Osteocyte (in vitro differentiated cells): ENCODE results near the gene PGA3. TPM values are rescaled to one million over a fixed set of nuclear protein-coding genes. Genes with fewer than 3 reads are reported as not detected.
"Not testable (repeated sequence)": the region's sequence is repeated elsewhere in the genome, so short reads cannot be mapped to it uniquely, and the experiment has no call there.

ENCODE experiments used
- DNase-seq: peaks from one replicate; pipeline ENCODE4 v3.0.0; 2021; ENCODE audit warnings: mixed read lengths; ENCODE audit not compliant: unreplicated experiment; ENCODE audit errors: extremely low spot score
- H3K27ac Mint-ChIP-seq: one replicate; pipeline ENCODE4 v1.8.0; 2021; ENCODE audit warnings: mild to moderate bottlenecking, mixed read lengths; ENCODE audit not compliant: unreplicated experiment
- H3K27me3 Mint-ChIP-seq: one replicate; pipeline ENCODE4 v1.8.0; 2021; ENCODE audit warnings: mixed read lengths; ENCODE audit not compliant: unreplicated experiment
- H3K36me3 Mint-ChIP-seq: one replicate; pipeline ENCODE4 v1.8.0; 2021; ENCODE audit warnings: mixed read lengths; ENCODE audit not compliant: unreplicated experiment
- H3K4me1 Mint-ChIP-seq: one replicate; pipeline ENCODE4 v1.8.0; 2021; ENCODE audit warnings: mixed read lengths; ENCODE audit not compliant: unreplicated experiment
- H3K4me3 Mint-ChIP-seq: one replicate; pipeline ENCODE4 v1.8.0; 2021; ENCODE audit warnings: mild to moderate bottlenecking, moderate library complexity, mixed read lengths; ENCODE audit not compliant: unreplicated experiment
- H3K9me3 Mint-ChIP-seq: one replicate; pipeline ENCODE4 v1.8.0; 2021; ENCODE audit warnings: mixed read lengths; ENCODE audit not compliant: unreplicated experiment
- total RNA-seq: library from RNA; stranded (reverse); gene quantifications from 2 replicates; pipeline ENCODE4 v1.2.1, GENCODE V29; 2021

The PGA3 gene
- total RNA-seq, 1 donor from 2014 or later = not detected

- H3K36me3 Mint-ChIP-seq = not testable (repeated sequence)
Measured at GRCh38 chr11:61219016-61219415, 15.7 kb downstream of the PGA3 start.

DNA sequence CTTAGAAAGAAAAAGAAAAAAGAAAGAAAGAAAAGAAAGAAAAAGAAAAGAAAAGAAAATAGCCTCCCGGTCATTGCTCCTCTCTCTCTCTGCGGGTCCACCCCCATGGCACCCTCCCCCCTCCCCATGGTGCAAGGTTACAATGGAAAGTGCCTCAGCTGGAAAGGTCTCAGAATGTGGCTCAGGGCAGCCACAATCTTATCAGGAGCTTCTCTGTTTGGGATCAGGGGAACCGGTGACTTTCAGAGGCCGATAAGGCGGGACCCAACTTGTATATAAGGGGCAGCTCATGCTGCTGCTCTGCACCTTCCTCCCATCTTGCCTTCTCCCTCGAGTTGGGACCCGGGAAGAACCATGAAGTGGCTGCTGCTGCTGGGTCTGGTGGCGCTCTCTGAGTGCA is 18.7 kb downstream of the PGA3 start, which contains the start of gene PGA4:
TSS of gene PGA4 (plus strand) at position 301 of the 400 bp plus-strand sequence. CDS start at position 355, 54 bp downstream.
- not testable (repeated sequence) for DNase-seq, H3K4me3 Mint-ChIP-seq, H3K9me3 Mint-ChIP-seq, H3K36me3 Mint-ChIP-seq, H3K4me1 Mint-ChIP-seq, H3K27ac Mint-ChIP-seq, H3K27me3 Mint-ChIP-seq

More at GRCh38 chr11:61219016-61219415, 15.7 kb downstream of the PGA3 start:
- not testable (repeated sequence) for H3K27me3 Mint-ChIP-seq, H3K27ac Mint-ChIP-seq, H3K4me3 Mint-ChIP-seq, H3K4me1 Mint-ChIP-seq, H3K9me3 Mint-ChIP-seq
- peak; percentile 38 for DNase-seq

GRCh38 chr11:61222692-61223091 is 19.4 kb downstream of the PGA3 start:
- H3K9me3 Mint-ChIP-seq, H3K27ac Mint-ChIP-seq, H3K4me3 Mint-ChIP-seq, H3K4me1 Mint-ChIP-seq, H3K36me3 Mint-ChIP-seq, DNase-seq, H3K27me3 Mint-ChIP-seq: not testable (repeated sequence)

- not testable (repeated sequence) for H3K4me1 Mint-ChIP-seq, DNase-seq, H3K9me3 Mint-ChIP-seq, H3K36me3 Mint-ChIP-seq, H3K27me3 Mint-ChIP-seq, H3K27ac Mint-ChIP-seq, H3K4me3 Mint-ChIP-seq
Measured at GRCh38 chr11:61226457-61227137, 23.3 kb downstream of the PGA3 start.

DNA sequence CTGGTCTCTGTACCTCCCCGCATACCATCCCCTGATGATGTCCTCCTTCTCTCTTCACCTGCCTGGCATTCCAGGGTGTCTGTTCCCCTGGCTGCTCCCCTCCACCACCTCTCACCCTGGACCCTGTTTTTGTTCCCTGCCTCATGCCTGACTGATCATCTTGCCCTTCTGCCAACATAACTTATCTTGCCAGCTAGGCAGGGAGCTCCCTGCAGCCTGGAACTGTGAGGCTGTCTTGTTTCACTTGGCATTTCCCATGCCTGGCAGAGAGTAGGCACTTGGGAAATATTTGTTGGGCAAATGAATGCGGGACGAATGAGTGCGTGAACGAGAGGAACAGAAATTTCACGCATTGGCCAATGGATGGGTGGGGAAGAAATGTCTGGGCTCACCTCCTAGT is 26.1 kb downstream of the PGA3 start:
- not testable (repeated sequence) for H3K4me1 Mint-ChIP-seq, H3K36me3 Mint-ChIP-seq, H3K27me3 Mint-ChIP-seq, DNase-seq, H3K4me3 Mint-ChIP-seq, H3K9me3 Mint-ChIP-seq, H3K27ac Mint-ChIP-seq

- H3K9me3 Mint-ChIP-seq, H3K27me3 Mint-ChIP-seq, H3K27ac Mint-ChIP-seq, H3K4me3 Mint-ChIP-seq, H3K4me1 Mint-ChIP-seq, DNase-seq, H3K36me3 Mint-ChIP-seq: not testable (repeated sequence)
Measured at GRCh38 chr11:61231033-61231432, 27.7 kb downstream of the PGA3 start.

- not testable (repeated sequence) for H3K36me3 Mint-ChIP-seq, H3K27me3 Mint-ChIP-seq, DNase-seq, H3K4me1 Mint-ChIP-seq, H3K27ac Mint-ChIP-seq, H3K4me3 Mint-ChIP-seq, H3K9me3 Mint-ChIP-seq
Measured at GRCh38 chr11:61231585-61231984, 28.3 kb downstream of the PGA3 start.

- H3K9me3 Mint-ChIP-seq, H3K27me3 Mint-ChIP-seq, H3K4me1 Mint-ChIP-seq, H3K4me3 Mint-ChIP-seq, H3K27ac Mint-ChIP-seq, DNase-seq, H3K36me3 Mint-ChIP-seq: not testable (repeated sequence)
Measured at GRCh38 chr11:61232548-61233145, 29.3 kb downstream of the PGA3 start.

GRCh38 chr11:61237130-61237529 is 33.8 kb downstream of the PGA3 start:
- DNase-seq, H3K4me3 Mint-ChIP-seq, H3K36me3 Mint-ChIP-seq, H3K27me3 Mint-ChIP-seq, H3K9me3 Mint-ChIP-seq, H3K27ac Mint-ChIP-seq, H3K4me1 Mint-ChIP-seq: not testable (repeated sequence)

- not testable (repeated sequence) for H3K36me3 Mint-ChIP-seq, H3K4me3 Mint-ChIP-seq, H3K27me3 Mint-ChIP-seq
Measured at GRCh38 chr11:61240288-61240687, 37.0 kb downstream of the PGA3 start.

GRCh38 chr11:61240875-61241274 is 37.6 kb downstream of the PGA3 start, which contains the start of gene PGA5:
TSS of gene PGA5 (plus strand) at chr11:61241175. CDS start at chr11:61241227, 52 bp downstream.
- H3K4me1 Mint-ChIP-seq, H3K27me3 Mint-ChIP-seq, H3K36me3 Mint-ChIP-seq, H3K27ac Mint-ChIP-seq, H3K9me3 Mint-ChIP-seq, DNase-seq, H3K4me3 Mint-ChIP-seq: not testable (repeated sequence)

More at GRCh38 chr11:61240288-61240687, 37.0 kb downstream of the PGA3 start:
- not testable (repeated sequence) for DNase-seq, H3K4me1 Mint-ChIP-seq, H3K9me3 Mint-ChIP-seq, H3K27ac Mint-ChIP-seq

- H3K9me3 Mint-ChIP-seq, H3K27me3 Mint-ChIP-seq, H3K36me3 Mint-ChIP-seq, H3K27ac Mint-ChIP-seq, H3K4me1 Mint-ChIP-seq, H3K4me3 Mint-ChIP-seq, DNase-seq: not testable (repeated sequence)
Measured at GRCh38 chr11:61241526-61241925, 38.2 kb downstream of the PGA3 start.
